NCI-H748 (cell line): ENCODE results near the gene TIGD2.
A peak's percentile ranks its signal among the peaks of the same experiment; 100 is the strongest.

Experiments
- DNase-seq: peaks from one replicate; lab custom pipeline; 2025; ENCODE audit not compliant: unreplicated experiment; lab: John Stamatoyannopoulos, UW

Gene TIGD2

DNA sequence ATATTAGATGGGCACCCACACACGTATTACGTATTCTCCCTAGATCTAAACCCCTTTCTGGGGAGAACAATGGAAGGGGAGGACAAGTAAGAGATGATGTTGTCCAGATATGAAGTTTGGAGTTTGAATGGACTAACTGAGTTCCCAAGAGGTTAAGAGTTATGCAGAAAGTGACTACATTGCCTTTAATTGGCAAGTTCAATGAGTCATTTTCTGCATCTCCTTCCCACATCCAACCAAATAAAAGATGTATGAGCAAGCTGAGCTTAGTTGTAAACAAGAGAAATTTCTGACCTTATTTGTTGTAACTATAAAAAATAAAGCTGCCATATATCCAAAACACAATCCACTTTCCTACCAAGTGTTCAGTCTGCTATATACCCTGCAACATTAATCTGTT lies 50.5 kb downstream of the TIGD2 start:
- no peak for DNase-seq

DNA sequence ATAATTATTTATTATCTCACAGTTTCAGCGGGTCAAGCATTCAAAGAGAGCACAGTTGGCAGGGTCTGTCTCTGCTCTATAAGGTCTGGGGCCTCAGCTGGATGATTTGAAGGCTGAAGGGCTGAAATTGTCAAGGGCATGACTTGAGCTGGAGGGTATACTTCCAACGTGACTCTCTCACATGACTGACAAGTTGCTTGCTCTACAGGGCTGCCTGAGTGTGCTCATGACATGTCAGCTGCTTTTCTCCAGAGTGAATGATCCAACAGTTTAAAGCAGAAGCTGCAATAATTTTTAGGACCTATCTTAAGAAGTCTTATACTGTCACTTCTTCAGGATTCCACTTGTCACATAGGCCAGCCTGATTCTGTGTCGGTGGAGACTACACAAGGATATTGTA lies 51.2 kb downstream of the TIGD2 start:
- DNase-seq = no peak

DNA sequence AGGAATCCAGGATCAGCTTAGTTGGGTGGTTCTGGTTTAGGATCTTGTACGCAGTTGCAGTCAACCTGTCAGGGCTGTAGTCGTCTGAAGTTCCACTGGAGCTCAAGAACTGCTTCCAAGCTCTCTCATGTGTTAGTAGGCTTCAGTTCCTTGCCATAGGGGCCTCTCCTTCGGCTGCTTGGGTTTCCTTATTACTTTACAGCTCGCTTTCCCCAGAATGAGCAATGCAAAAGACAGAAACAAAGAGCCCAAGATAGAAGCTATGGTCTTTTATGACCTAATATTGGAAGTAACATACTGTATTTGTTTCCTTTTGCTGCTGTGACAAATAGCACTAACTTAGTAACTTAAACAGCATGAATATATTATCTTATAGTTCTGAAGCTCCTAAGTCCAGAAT lies 51.7 kb downstream of the TIGD2 start:
- no peak for DNase-seq

DNA sequence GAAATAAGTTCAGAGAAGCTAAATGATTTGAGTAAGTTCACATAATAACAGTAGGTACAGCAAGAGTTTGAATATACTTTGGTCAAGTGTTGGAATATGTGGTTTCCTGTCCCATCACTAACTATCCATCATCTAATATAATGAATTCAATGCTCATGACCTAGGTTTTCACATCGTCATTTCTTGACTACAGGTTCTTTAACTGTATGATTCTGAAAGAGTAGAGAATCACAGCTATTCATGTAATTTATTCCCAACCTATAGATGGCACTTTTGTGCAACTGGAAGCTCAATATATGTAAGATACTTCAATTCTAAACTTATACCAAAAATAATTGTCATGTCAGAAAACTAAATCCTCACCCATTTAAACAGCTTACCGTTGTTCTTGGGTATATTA lies 53.1 kb downstream of the TIGD2 start:
- DNase-seq = peak; percentile 17
